Measurements from ENCODE around the gene PAIP2.
"Not testable (repeated sequence)": the region's sequence is repeated elsewhere in the genome, so short reads cannot be mapped to it uniquely, and the experiment has no call there.

DNA sequence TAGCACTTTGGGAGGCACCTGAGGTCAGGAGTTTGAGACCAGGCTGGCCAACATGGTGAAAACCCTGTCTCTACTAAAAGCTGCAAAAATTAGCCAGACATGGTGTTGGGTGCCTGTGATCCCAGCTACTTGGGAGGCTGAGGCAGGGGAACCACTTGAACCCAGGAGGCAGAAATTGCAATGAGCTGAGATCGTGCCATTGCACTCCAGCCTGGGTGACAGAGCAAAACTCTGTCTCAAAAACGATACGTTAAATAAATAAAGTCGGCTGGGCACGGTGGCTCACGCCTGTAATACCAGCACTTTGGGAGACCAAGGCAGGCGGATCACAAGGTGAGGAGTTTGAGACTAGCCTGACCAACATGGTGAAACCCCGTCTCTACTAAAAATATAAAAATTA, 14.2 kb downstream of the PAIP2 start:
- TF ChIP-seq POLR2AphosphoS5, POLR2A (IDR thresholded peaks at IDR 0.05): not testable (repeated sequence)

Data from transverse colon (tissue), 3 donors.